Measurements from ENCODE around the gene SPINDOC.

DNA sequence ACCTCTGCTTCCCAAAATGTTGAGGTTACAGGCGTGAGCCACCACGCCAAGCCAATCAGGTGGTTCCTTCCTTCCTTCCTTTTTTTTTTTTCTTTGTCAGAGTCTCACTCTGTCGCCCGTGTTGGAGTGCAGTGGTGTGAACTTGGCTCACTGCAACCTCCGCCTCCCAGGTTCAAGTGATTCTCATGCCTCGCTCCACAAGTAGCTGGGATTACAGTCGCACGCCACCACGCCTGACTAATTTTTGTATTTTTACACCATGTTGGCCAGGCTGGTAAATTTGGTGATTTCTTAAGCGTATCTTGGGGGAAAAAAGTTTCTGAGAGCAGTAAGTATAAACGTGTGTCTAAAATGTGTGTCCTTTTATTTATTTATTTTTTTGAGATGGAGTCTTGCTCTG, 18.2 kb upstream of the SPINDOC start:
- TF ChIP-seq, protein P1, sequence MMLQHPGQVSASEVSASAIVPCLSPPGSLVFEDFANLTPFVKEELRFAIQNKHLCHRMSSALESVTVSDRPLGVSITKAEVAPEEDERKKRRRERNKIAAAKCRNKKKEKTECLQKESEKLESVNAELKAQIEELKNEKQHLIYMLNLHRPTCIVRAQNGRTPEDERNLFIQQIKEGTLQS (IDR thresholded peaks at IDR 0.05), result no peak
- TF ChIP-seq, protein P2, sequence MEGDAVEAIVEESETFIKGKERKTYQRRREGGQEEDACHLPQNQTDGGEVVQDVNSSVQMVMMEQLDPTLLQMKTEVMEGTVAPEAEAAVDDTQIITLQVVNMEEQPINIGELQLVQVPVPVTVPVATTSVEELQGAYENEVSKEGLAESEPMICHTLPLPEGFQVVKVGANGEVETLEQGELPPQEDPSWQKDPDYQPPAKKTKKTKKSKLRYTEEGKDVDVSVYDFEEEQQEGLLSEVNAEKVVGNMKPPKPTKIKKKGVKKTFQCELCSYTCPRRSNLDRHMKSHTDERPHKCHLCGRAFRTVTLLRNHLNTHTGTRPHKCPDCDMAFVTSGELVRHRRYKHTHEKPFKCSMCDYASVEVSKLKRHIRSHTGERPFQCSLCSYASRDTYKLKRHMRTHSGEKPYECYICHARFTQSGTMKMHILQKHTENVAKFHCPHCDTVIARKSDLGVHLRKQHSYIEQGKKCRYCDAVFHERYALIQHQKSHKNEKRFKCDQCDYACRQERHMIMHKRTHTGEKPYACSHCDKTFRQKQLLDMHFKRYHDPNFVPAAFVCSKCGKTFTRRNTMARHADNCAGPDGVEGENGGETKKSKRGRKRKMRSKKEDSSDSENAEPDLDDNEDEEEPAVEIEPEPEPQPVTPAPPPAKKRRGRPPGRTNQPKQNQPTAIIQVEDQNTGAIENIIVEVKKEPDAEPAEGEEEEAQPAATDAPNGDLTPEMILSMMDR (IDR thresholded peaks at IDR 0.05; ENCODE audit: low read depth, low read length, missing input control), result no peak
- TF ChIP-seq GABPA (IDR thresholded peaks at IDR 0.05 in 1 of 2, conservative IDR thresholded peaks at IDR 0.05 in 1 of 2) (no peak), YY1 (IDR thresholded peaks at IDR 0.05) (no peak), TAF1 (conservative IDR thresholded peaks at IDR 0.05) (no peak), RAD21 (IDR thresholded peaks at IDR 0.05) (no peak), NR2F2 (IDR thresholded peaks at IDR 0.05) (no peak), JUND (IDR thresholded peaks at IDR 0.05) (no peak), FOXA1 (IDR thresholded peaks at IDR 0.05) (no peak)
- TF ChIP-seq, protein P3, sequence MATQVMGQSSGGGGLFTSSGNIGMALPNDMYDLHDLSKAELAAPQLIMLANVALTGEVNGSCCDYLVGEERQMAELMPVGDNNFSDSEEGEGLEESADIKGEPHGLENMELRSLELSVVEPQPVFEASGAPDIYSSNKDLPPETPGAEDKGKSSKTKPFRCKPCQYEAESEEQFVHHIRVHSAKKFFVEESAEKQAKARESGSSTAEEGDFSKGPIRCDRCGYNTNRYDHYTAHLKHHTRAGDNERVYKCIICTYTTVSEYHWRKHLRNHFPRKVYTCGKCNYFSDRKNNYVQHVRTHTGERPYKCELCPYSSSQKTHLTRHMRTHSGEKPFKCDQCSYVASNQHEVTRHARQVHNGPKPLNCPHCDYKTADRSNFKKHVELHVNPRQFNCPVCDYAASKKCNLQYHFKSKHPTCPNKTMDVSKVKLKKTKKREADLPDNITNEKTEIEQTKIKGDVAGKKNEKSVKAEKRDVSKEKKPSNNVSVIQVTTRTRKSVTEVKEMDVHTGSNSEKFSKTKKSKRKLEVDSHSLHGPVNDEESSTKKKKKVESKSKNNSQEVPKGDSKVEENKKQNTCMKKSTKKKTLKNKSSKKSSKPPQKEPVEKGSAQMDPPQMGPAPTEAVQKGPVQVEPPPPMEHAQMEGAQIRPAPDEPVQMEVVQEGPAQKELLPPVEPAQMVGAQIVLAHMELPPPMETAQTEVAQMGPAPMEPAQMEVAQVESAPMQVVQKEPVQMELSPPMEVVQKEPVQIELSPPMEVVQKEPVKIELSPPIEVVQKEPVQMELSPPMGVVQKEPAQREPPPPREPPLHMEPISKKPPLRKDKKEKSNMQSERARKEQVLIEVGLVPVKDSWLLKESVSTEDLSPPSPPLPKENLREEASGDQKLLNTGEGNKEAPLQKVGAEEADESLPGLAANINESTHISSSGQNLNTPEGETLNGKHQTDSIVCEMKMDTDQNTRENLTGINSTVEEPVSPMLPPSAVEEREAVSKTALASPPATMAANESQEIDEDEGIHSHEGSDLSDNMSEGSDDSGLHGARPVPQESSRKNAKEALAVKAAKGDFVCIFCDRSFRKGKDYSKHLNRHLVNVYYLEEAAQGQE (IDR thresholded peaks at IDR 0.05), result no peak
- TF ChIP-seq, protein P4, sequence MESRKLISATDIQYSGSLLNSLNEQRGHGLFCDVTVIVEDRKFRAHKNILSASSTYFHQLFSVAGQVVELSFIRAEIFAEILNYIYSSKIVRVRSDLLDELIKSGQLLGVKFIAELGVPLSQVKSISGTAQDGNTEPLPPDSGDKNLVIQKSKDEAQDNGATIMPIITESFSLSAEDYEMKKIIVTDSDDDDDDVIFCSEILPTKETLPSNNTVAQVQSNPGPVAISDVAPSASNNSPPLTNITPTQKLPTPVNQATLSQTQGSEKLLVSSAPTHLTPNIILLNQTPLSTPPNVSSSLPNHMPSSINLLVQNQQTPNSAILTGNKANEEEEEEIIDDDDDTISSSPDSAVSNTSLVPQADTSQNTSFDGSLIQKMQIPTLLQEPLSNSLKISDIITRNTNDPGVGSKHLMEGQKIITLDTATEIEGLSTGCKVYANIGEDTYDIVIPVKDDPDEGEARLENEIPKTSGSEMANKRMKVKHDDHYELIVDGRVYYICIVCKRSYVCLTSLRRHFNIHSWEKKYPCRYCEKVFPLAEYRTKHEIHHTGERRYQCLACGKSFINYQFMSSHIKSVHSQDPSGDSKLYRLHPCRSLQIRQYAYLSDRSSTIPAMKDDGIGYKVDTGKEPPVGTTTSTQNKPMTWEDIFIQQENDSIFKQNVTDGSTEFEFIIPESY (IDR thresholded peaks at IDR 0.05), result no peak

Data from liver (tissue), 3 donors.